Coronary artery (tissue), 2 donors: Measurements from ENCODE around the gene APOE.
"Not testable (repeated sequence)": the region's sequence is repeated elsewhere in the genome, so short reads cannot be mapped to it uniquely, and the experiment has no call there.

Experiments
- DNase-seq: peaks from one replicate; pipeline ENCODE4 v3.0.0-alpha.2; 2017; ENCODE audit warnings: low spot score
- H3K27ac ChIP-seq, 2 donors: fragments of 200-600 bp; sonication (generic); one replicate each; pipeline ENCODE4 v1.5.1; 2016 to 2019
- H3K4me3 ChIP-seq: fragments of 200-600 bp; sonication (generic); 2 replicates; pipeline ENCODE4 v1.5.1; 2016; ENCODE audit warnings: mild to moderate bottlenecking, moderate library complexity
- CTCF ChIP-seq: fragments of 200-600 bp; sonication (generic); IDR thresholded peaks from one replicate; pipeline ENCODE4 v1.5.1; 2019; ENCODE audit warnings: antibody characterized with exemption

APOE gene

GRCh38 chr19:44886141-44886540 is 19.5 kb upstream of the APOE start:
- TF ChIP-seq CTCF, result no peak

GRCh38 chr19:44887648-44888047 is 17.9 kb upstream of the APOE start:
- Histone ChIP-seq H3K4me3 (no peak overlapping the region), H3K27ac (no peak overlapping the region)
- no peak for TF ChIP-seq CTCF
- no peak for DNase-seq

More at GRCh38 chr19:44886141-44886540, 19.5 kb upstream of the APOE start:
- no peak overlapping the region for H3K4me3 ChIP-seq
- no peak for DNase-seq
- H3K27ac ChIP-seq, result no peak overlapping the region

DNA sequence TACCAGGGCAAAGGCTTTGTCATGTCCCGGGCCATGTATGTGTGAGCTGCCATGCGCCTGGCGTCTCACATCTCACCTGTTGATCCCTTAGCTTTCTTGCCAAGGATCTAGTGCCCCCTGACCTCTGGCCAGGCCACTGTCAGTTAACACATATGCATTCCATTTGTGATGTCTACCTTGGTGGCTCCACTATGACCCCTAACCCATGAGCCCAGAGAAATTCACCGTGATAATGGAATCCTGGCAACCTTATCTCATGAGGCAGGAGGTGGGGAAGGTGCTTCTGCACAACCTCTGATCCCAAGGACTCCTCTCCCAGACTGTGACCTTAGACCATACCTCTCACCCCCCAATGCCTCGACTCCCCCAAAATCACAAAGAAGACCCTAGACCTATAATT is 17.3 kb upstream of the APOE start:
- DNase-seq, H3K4me3 ChIP-seq, H3K27ac ChIP-seq: not testable (repeated sequence)

DNA sequence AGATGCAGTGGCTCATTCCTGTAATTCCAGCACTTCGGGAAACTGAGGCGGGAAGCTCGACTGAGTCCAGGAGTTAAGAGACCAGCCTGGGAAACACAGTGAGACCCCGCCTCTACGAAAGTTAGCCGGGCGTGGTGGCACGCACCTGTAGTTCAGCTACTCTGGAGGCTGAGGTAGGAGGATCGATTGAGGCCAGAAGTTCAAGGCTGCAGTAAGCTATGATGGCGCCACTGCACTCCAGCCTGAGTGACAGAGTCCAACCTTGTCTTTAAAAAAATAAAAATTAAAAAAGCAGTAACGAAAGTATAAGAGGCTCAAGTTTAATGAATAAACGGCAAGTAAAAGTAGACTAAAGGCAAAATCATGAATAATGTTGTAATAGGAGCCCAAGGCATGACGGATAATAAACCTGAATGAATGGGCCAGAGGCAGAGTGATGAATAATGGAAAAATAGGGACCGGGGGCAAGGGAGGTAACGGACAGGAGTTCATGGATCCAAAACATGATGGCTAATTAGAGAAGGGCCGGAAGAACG is 15.7 kb upstream of the APOE start:
- no peak for TF ChIP-seq CTCF
- DNase-seq, result peak; percentile 82
- peak overlapping the region; percentile 78 for H3K4me3 ChIP-seq
- no peak overlapping the region for H3K27ac ChIP-seq

DNA sequence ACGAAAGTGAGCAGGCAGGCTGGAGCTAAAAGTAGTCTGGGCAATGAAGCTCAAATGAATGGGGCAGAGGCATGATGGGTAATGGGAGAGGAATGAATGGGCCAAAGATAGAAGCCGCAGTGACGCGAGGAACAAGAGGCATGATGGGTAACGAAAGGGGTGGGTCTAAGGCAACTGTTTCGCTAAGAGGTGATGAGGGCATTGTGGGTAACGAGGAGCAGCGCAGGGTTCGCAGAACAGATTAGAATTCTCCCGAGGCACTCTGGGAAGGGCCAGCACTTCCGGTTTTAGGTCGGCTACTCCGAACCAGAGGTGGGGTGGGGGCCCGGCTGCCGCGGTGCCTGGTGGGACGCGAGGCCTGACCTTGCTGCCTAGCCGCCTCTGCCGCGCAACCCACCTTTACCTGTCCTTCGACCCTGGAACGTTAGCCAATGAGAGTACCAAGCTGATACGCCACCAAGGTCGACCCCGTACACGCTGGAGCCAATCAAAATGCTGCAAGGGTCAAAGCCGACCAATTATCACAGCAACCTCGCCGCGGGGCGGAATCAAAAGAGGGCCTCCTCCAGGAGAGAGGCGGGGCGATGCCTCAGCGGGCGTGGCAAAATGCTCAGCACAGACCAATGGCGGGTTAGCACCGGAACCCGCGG is 15.1 kb upstream of the APOE start:
- no peak for DNase-seq
- Histone ChIP-seq H3K4me3 (peak overlapping the region; percentile 78), H3K27ac (peak overlapping the region; percentile 95 to 99)
- no peak for TF ChIP-seq CTCF

DNA sequence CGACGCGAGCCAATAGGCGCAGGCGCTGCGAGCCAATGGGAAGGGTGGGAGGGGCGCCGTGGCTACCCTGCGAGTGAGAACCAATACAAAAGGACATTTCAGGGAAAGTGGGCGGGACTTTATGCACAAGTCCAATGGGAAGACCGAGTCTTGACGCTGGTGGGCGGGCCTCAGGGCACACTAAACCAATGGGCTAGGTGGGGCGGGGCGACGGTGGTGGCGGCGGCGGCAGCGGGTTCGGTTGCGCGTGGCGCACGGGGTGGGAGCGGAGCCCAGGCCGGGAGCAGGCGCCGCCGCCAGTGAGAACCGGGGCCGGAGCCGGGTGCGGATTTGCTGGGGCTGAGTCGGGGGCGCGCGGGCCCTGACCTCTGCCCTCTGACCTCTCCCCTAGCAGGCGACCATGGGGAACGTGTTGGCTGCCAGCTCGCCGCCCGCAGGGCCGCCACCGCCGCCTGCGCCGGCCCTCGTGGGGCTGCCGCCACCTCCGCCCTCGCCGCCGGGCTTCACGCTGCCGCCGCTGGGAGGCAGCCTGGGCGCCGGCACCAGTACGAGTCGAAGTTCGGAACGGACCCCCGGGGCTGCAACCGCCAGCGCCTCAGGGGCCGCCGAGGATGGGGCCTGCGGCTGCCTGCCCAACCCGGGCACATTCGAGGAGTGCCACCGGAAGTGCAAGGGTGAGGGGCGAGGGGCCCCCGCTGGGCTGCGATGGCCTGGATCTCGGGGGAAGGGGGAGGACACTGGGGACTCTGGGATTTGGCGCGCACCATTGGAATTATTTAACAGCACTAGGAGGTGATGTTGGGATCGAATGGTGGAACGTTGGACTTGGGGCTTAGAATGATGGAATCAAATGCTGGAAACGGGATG is 14.3 kb upstream of the APOE start, which contains the start of gene TOMM40:
Gene TOMM40, plus strand, starts transcription at position 239 of the 867 bp plus-strand sequence. Its CDS starts 162 bp downstream, at position 401.
- DNase-seq, result peak; percentile 100
- peak within 1 kb of the TSS; percentile 95 for H3K4me3 ChIP-seq

More for the DNA sequence above, 14.3 kb upstream of the APOE start, which contains the start of gene TOMM40:
- peak within 1 kb of the TSS; percentile 95 to 99 for H3K27ac ChIP-seq
- TF ChIP-seq CTCF, result no peak
